KBM-7 (cell line): ENCODE data around the gene AP3S1.
"Not testable (repeated sequence)": the region's sequence is repeated elsewhere in the genome, so short reads cannot be mapped to it uniquely, and the experiment has no call there.

Experiments
- DNase-seq: peaks from one replicate; pipeline ENCODE4 v3.0.0-alpha.2; 2015
- in situ Hi-C: fragments of 300-500 bp; cut with MboI; formaldehyde crosslinking; loops from 2 replicates; pipeline ENCODE4 v1.14.3; 2020; ENCODE audit warnings: low sequenced_read_pairs, low pct_unique_long_range_greater_than_20kb, mixed read lengths

AP3S1 gene

DNA sequence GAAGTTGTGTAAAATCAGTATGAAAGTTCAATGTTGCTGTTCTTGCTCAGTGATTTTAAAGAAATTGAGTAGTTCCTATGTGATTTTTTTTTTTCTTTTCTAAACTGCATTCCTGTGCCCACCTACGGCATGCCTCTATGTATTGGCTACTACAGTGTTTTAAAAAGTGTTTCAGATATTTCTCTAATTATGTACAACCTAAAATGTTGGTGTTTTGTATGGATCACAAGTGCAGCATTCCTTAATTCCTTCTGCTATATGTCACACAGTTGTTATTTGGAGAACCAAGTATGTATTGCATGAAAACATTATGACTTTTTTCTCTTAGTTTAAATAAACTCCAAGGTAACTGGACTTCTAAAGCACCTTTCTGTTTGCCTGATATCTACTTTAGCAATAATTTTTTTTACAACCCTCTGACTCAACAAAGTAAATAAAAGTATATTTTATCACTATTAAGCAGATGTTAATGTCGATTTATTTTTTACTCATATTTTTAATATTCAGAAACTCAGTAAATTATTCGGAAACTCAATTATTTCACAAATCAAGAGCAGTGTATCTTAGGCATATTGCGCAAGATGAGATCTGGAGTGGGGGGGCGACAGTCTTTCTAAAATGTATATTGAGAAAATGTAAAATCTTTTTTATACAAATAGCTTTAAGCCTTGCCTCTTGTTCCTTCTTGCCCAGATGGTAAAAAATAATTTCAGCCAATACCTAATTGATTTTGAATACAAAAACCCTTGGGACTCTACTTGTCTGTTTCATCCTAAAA, 72.1 kb downstream of the AP3S1 start:
- DNase-seq, in situ Hi-C loops: not testable (repeated sequence)

DNA sequence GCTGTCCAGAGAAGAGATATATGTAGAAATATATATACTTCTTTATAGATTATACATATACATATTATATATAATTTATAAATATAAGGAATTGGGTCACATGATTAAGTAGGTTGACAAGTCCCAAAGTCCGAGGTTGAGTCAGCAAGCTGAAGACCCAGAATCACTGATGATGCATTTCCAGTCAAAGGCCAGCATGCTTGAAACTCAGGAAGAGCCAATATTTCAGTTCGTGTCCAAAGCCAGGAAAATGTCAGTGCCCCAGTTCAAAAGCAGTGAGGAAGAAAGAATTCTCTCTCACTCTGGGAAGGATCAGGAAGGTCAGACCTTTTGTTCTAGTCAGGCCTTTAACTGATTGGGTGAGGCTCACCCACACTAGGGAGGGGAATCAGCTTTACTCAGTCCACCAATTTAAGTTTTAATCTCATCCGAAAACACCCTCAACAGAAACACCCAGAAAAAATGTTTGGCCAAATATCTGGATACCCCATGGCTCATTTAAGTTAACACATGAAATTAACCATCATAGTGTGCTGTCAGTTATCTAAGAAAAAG, 78.5 kb downstream of the AP3S1 start:
- in situ Hi-C loops, result no loop called here
- DNase-seq, result no peak

DNA sequence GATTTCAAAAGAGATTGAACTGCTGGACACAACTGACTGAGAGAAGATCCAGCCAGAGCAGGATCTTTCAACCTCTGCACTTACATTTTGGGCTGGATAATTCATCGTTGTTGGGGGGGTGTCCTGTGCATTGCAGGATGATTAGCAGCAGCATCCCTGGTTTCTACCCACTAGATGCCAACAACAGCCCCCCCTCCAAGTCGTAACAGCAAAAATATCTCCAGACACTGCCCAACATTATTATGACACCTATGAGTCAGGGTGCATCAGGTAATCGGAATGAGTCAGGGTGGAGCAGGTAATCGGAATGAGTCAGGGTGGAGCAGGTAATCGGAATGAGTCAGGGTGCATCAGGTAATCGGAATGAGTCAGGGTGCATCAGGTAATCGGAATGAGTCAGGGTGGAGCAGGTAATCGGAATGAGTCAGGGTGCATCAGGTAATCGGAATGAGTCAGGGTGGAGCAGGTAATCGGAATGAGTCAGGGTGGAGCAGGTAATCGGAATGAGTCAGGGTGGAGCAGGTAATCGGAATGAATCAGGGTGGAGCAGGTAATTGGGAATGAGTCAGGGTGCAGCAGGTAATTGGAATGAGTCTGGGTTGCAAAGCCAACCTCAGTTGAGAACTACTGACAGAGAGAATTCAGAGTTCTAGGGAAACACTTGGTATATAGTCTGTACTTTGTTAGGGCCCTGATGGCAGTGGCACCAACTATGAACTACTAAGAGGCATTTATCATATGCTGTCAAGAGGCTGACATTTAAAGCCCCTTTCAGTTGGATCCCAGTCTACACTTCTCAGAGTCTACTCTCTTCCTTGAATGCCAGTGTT, 87.1 kb downstream of the AP3S1 start:
- DNase-seq, in situ Hi-C loops: not testable (repeated sequence)

DNA sequence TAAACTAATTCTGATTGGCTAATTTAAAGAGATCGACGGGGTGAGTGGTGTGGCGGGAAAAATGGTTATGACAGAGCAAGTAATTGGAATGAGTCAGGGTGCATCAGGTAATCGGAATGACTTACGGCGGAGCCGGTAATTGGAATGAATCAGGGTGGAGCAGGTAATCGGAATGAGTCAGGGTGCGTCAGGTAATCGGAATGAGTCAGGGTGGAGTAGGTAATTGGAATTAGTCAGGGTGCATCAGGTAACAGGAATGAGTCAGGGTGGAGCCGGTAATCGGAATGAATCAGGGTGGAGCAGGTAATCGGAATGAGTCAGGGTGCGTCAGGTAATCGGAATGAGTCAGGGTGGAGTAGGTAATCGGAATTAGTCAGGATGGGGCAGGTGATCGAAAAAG, 88.4 kb downstream of the AP3S1 start:
- in situ Hi-C loops, DNase-seq: not testable (repeated sequence)

GRCh38 chr5:115930630-115931337, 89.0 kb downstream of the AP3S1 start:
- no peak for DNase-seq
- in situ Hi-C loops, result no loop called here

DNA sequence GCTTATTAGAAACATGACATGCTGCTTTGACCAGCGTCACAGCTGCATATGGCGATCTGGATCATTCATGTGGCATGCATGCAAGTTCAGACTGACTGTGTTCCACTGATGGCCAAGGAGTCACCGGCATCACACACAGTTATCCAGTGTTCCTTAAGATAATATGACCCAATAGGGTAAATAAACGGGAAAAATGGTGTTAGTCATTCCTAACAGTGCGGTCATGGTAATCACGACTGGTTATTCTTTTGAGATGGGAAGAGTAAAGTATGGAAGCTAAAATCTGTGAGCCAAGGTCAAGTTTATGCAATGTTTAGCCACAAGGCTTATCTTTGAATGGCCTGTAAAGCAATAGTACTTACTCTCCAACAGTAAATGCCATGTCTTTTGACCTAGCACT, 91.3 kb downstream of the AP3S1 start:
- DNase-seq, result no peak

DNA sequence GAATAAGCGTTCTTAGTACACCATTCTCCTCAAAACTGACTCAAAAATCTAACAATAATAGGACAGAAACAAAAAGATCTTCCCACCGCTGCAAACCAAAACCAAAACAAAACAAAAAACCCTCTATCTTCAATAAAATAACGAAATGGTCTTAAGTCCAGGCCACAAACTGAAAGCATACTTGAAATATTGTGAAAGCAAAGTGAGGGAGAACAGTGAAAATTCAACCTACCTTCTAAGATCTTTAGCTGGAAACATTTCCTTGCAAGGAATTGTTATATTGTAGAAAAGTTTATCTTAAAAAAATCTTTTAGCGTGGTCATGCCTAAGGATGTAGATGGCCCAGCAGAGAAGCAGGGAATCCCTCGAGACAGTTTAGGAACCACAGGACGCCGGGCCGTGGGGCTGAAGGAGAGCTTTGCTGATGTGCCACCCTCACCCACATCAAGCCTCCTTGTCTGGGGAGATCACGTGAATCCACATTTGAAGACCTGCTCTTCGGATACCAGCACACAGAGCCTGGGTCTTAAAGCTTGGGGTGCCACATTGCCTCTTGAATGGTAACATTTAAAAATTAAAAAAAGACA, 92.7 kb downstream of the AP3S1 start:
- in situ Hi-C loops, result no loop called here
- no peak for DNase-seq

More for the DNA sequence above, 91.3 kb downstream of the AP3S1 start:
- in situ Hi-C loops, result no loop called here

- in situ Hi-C loops, result no loop called here
- DNase-seq, result no peak
Measured at GRCh38 chr5:115936031-115936430, 94.3 kb downstream of the AP3S1 start.

- DNase-seq, result no peak
- in situ Hi-C loops, result no loop called here
Measured at GRCh38 chr5:115939059-115939458, 97.3 kb downstream of the AP3S1 start.

- DNase-seq, result no peak
- in situ Hi-C loops, result no loop called here
Measured at GRCh38 chr5:115940080-115940810, 98.5 kb downstream of the AP3S1 start.

- no peak for DNase-seq
- in situ Hi-C loops, result no loop called here
Measured at GRCh38 chr5:115941051-115941675, 99.4 kb downstream of the AP3S1 start.

DNA sequence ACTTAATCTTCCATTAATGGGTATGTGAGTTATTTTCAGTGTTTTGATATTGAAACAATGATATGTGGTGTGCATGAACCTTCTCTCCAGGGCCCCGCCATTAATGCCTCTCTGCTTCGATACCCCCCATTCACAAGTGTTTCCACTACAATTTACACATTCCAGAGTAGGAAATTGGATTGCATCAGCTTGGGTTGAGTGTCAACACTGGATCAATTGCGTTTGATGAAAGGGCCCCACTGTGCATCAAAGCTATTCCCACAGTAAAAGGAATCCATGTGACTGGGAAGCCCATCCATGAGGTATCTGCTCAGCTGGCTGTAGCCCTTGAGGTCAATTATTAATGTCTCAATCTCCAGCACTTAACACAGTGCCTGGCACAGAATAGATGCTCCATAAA, 102.8 kb downstream of the AP3S1 start:
- in situ Hi-C loops, result no loop called here
- no peak for DNase-seq

DNA sequence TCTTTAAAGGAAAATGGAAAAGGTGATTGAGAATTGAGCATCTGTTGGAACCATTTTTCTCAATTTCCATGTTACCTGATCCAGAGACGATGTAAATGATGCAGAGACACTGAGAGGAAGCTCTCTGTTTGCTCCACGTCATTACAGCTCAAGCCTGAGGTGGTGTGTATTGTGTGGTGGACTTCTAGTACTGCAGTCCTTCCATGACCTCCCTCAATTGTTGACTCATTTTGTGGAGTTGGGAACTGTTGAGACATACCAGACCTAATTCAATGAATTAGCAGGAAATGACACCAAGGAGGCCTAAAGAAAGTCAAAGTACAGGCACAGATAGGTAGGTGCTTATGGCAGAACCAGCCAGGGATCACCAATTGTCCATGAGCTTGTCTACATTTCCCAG, 104.9 kb downstream of the AP3S1 start:
- DNase-seq, result no peak
- in situ Hi-C loops, result no loop called here

- no peak for DNase-seq
- in situ Hi-C loops, result no loop called here
Measured at GRCh38 chr5:115947260-115947659, 105.5 kb downstream of the AP3S1 start.

- in situ Hi-C loops, result no loop called here
Measured at GRCh38 chr5:115948091-115948534, 106.4 kb downstream of the AP3S1 start.

DNA sequence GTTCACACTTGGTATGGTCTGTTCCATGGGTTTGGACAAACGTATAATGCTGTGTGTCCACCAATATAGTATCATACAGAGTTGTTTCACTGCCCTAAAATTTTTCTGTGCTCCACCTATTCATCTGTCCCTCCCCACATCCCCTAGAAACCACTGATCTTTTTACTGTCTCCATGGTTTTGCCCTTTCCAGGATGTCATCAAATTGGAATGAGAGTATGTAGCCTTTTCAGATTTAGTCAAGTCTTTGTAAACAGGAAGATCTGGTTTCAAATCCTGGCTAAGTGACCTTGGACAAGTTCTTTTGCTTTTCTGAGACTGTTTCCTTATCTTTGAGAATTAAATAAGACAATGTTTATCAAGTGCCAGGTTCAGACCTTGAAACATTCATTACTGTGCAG, 107.4 kb downstream of the AP3S1 start:
- in situ Hi-C loops, result no loop called here
- DNase-seq, result no peak

More at GRCh38 chr5:115948091-115948534, 106.4 kb downstream of the AP3S1 start:
- no peak for DNase-seq

DNA sequence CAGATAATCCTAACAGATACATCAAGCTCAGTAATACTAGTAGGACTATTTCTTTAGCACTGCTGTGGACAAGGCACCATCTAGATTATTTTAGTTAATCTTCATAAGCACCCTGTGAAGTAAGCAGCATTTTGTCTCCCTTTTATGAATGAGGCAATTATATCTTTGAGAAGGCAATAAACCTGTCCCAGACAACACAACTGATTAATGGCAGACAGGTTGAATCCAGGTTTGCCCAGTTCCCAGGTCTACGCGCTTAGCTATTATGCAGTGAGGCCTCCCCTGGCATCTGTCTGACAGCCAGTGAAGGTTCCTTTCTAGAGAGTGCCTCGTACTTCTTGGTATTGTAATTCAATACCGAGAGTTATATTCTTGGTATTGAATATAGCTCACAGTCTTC, 110.9 kb downstream of the AP3S1 start:
- in situ Hi-C loops, result no loop called here

GRCh38 chr5:115954144-115954543, 112.4 kb downstream of the AP3S1 start:
- in situ Hi-C loops, result no loop called here
- DNase-seq, result no peak

More for the DNA sequence above, 110.9 kb downstream of the AP3S1 start:
- DNase-seq, result no peak
